GM12878 (cell line): ENCODE measurements around the gene NOD2. TPM values are rescaled to one million over a fixed set of nuclear protein-coding genes. Genes with fewer than 3 reads are reported as not detected.

Experiments used
- ATAC-seq: fragments of 200-7000 bp; cut with Tn5 transposase; 3 replicates; pipeline ENCODE4 v1.9.1; 2020; ENCODE audit warnings: mild to moderate bottlenecking, moderate library complexity
- BruUV-seq: library from RNA; stranded (reverse); fragments of 400-500 nt; replicated peaks from 2 replicates; lab custom pipeline; 2021; lab: Mats Ljungman, UMichigan
- CTCF ChIA-PET: fragments of 300-600 bp; sonication (Branson Sonifier 250); formaldehyde crosslinking; extraction: SDS; loops from one replicate; lab custom pipeline; 2021; ENCODE audit warnings: inconsistent platforms; lab: Yijun Ruan, JAX
- POLR2A ChIA-PET: fragments of 350-600 bp; formaldehyde crosslinking; extraction: SDS; loops from one replicate; lab custom pipeline; 2021; ENCODE audit warnings: inconsistent platforms; lab: Charles Lee
- RAD21 ChIA-PET: fragments of 300-600 bp; sonication (Branson Sonifier 250); formaldehyde crosslinking; loops from one replicate; lab custom pipeline; 2023; ENCODE audit warnings: antibody characterized with exemption; ENCODE audit not compliant: unreplicated experiment; lab: Charles Lee
- SMC1A ChIA-PET: fragments of 300-600 bp; sonication (Branson Sonifier 250); formaldehyde crosslinking; loops from one replicate; lab custom pipeline; 2023; ENCODE audit not compliant: unreplicated experiment, uncharacterized antibody; lab: Charles Lee
- DNase-seq: peaks from one replicate; pipeline ENCODE4 v3.0.0-alpha.2; 2011; ENCODE audit warnings: low read depth, low spot score
- FAIRE-seq: peaks from 3 replicates; lab custom pipeline; 2011; peaks lifted over from hg19 to GRCh38; lab: Jason Lieb, UNC
- H2AFZ ChIP-seq: 2 replicates; pipeline ENCODE4 v1.6.0; 2011; ENCODE audit warnings: low read depth, low read length, control low read depth; ENCODE audit not compliant: control insufficient read depth
- H3K27ac ChIP-seq: 2 replicates; pipeline ENCODE4 v1.5.1; 2011; ENCODE audit warnings: control low read depth; ENCODE audit not compliant: control insufficient read depth, insufficient read depth
- H3K27me3 ChIP-seq, 2 experiments: replicated peaks in 1 of 2; 2 replicates each; pipeline versions ENCODE4 v1.6.0 to v1.6.1; 2011; ENCODE audit warnings: low read length in 1 of 2; ENCODE audit not compliant: control insufficient read depth in 2 of 2, insufficient read depth in 2 of 2
- H3K36me3 ChIP-seq, 2 experiments: 2 replicates each; pipeline ENCODE4 v1.5.1; 2011; ENCODE audit warnings: low read length in 1 of 2; ENCODE audit not compliant: control insufficient read depth in 2 of 2, insufficient read depth in 2 of 2
- H3K4me1 ChIP-seq: 2 replicates; pipeline ENCODE4 v1.6.1; 2011; ENCODE audit warnings: mild to moderate bottlenecking, low read length, moderate library complexity, mixed read lengths; ENCODE audit not compliant: control insufficient read depth, insufficient read depth
- H3K4me2 ChIP-seq: 2 replicates; pipeline ENCODE4 v1.6.0; 2011; ENCODE audit warnings: control low read depth; ENCODE audit not compliant: control insufficient read depth, insufficient read depth
- H3K4me3 ChIP-seq: fragments of 200-600 bp; sonication (generic); 2 replicates; pipeline ENCODE4 v1.5.1; 2016
- H3K79me2 ChIP-seq: 2 replicates; pipeline ENCODE4 v1.6.0; 2011; ENCODE audit warnings: low read length; ENCODE audit not compliant: control insufficient read depth, insufficient read depth
- H3K9ac ChIP-seq: 2 replicates; pipeline ENCODE4 v1.8.0; 2011; ENCODE audit warnings: low read length, control low read depth, mixed read lengths; ENCODE audit not compliant: control insufficient read depth, insufficient read depth
- H3K9me3 ChIP-seq: replicated peaks from 3 replicates; pipeline ENCODE4 v1.5.1; 2011; ENCODE audit warnings: mild to moderate bottlenecking, low read length; ENCODE audit not compliant: control insufficient read depth, insufficient read depth
- H4K20me1 ChIP-seq: 2 replicates; pipeline ENCODE4 v1.6.0; 2011; ENCODE audit not compliant: control insufficient read depth, insufficient read depth
- CEBPZ ChIP-seq: fragments of 150-350 bp; IDR thresholded peaks from 2 replicates; pipeline ENCODE4 v1.6.1; 2016; ENCODE audit warnings: low read depth, low read length
- CTCF ChIP-seq, 3 experiments: IDR thresholded peaks in 2 of 3; conservative IDR thresholded peaks in 1 of 3; 2 replicates each; pipeline ENCODE4 v1.5.1; 2011; ENCODE audit warnings: low read depth in 3 of 3, low read length in 3 of 3, mild to moderate bottlenecking in 3 of 3, control low read depth in 2 of 3, moderate library complexity in 2 of 3, inconsistent platforms in 1 of 3, mixed read lengths in 1 of 3; ENCODE audit not compliant: control insufficient read depth in 2 of 3, insufficient read depth in 1 of 3; ENCODE audit errors: extremely low read depth in 1 of 3
- MEF2B ChIP-seq: fragments of 450-650 bp; IDR thresholded peaks from 2 replicates; pipeline ENCODE4 v1.6.1; 2018; ENCODE audit warnings: mild to moderate bottlenecking, moderate library complexity; ENCODE audit not compliant: partially characterized antibody, poor library complexity, severe bottlenecking
- POLR2AphosphoS2 ChIP-seq: IDR thresholded peaks from 2 replicates; pipeline ENCODE4 v1.6.1; 2011; ENCODE audit warnings: low read depth, mild to moderate bottlenecking, low read length, improper control_type of control experiment, moderate library complexity
- PRDM15 ChIP-seq: fragments of 450-650 bp; formaldehyde crosslinking; IDR thresholded peaks from 2 replicates; pipeline ENCODE4 v1.4.0; 2020; ENCODE audit warnings: mild to moderate bottlenecking, moderate library complexity
- SKIL ChIP-seq: fragments of 450-650 bp; IDR thresholded peaks from 2 replicates; pipeline ENCODE4 v1.6.1; 2017; ENCODE audit warnings: mild to moderate bottlenecking, low read depth, inconsistent platforms; ENCODE audit not compliant: poor library complexity, severe bottlenecking
- ZZZ3 ChIP-seq: IDR thresholded peaks from 2 replicates; pipeline ENCODE4 v1.6.1; 2011; ENCODE audit warnings: low read depth; ENCODE audit not compliant: control insufficient read depth, insufficient read length
- WGBS: methylation state at CpG from one replicate; pipeline ENCODE4 v1.1.6; 2016; ENCODE audit warnings: low lambda C conversion rate; ENCODE audit not compliant: insufficient replicate concordance, insufficient coverage; ENCODE audit errors: missing lambda C conversion rate; 5-methylcytosine and 5-hydroxymethylcytosine counted together
- in situ Hi-C: fragments of 300-500 bp; cut with MboI; formaldehyde crosslinking; loops from 9 replicates; pipeline ENCODE4 v1.14.3; 2018; ENCODE audit warnings: mixed read lengths
- intact Hi-C: fragments of 100-400 bp; cut with micrococcal nuclease; formaldehyde crosslinking; loops from one replicate; pipeline ENCODE4 v1.14.2; 2022; ENCODE audit not compliant: unreplicated experiment
- polyA plus RNA-seq, 11 experiments: library from polyadenylated mRNA; depleted of rRNA in 4 of 11; unstranded in 6 of 11; stranded (reverse) in 5 of 11; fragments of >200 nt; fragmentation: Nextera tagmentation in 4 of 11; fragmentation: Illumina TruSeq in 1 of 11; extraction: Ambion mirVana in 4 of 11; extraction: Trizol in 1 of 11; gene quantifications; 1 replicate in 1 of 11; 2 replicates in 10 of 11; pipeline versions ENCODE4 v1.2.1 to v1.2.3, GENCODE V29; 2011 to 2016; ENCODE audit warnings: inconsistent platforms in 2 of 11, missing spikeins in 2 of 11, low read depth in 1 of 11
- total RNA-seq, 4 experiments: library from RNA; depleted of rRNA in 3 of 4; stranded (reverse); fragments of >200 nt in 3 of 4; fragmentation: Illumina TruSeq in 1 of 4; extraction: Trizol in 1 of 4; gene quantifications; 2 replicates each; pipeline versions ENCODE4 v1.2.1 to v1.2.3, GENCODE V29; 2013 to 2021

The NOD2 gene
- total and polyA plus RNA-seq, 10 of the 15 experiments (the other 5 are each of a cell fraction or from before 2014, with no cell fraction given): 1.0 to 18.6 (median 6.7) TPM

GRCh38 chr16:50669741-50670140 is 23.7 kb upstream of the NOD2 start:
- Histone ChIP-seq H3K79me2 (no peaks in the 10 kb centered on the region), H3K4me1 (peaks cover 19% of the 10 kb centered on the region), H2AFZ (no peak overlapping the region), H3K4me3 (no peak overlapping the region), H4K20me1 (no peaks in the 10 kb centered on the region), H3K27ac (no peak overlapping the region), H3K27me3 (no peaks in the 10 kb centered on the region), H3K9ac (no peak overlapping the region), H3K36me3 (peaks cover 10 to 11% of the 10 kb centered on the region in 2 experiments), H3K4me2 (no peak overlapping the region), H3K9me3 (peaks cover 22% of the 10 kb centered on the region)
- ATAC-seq (no peak), DNase-seq (no peak), FAIRE-seq (no peak)
- ChIA-PET SMC1A (interaction anchor here (0.6 to 24.8 kb wide), 7 partner anchors 11 to 458 kb away, joined by 3 to 600 read pairs (median 6); partner anchors contain the start of genes CYLD and SNX20), POLR2A (interaction anchor here (1.1 to 1.4 kb wide), 2 partner anchors 77 to 82 kb away, joined by 3 to 4 read pairs; no protein-coding TSS in a partner anchor), RAD21 (interaction anchor here (5.9 to 29.0 kb wide), 3 partner anchors 10 to 136 kb away, joined by 78 to 578 read pairs (median 78); partner anchors contain the start of genes CYLD and SNX20), CTCF (interaction anchor here (0.8 to 20.9 kb wide), 12 partner anchors 11 to 456 kb away, joined by 3 to 636 read pairs (median 20); partner anchors contain the start of genes CYLD and SNX20)
- WGBS: 98% methylated on average over 4 of the region's 4 CpGs
- in situ Hi-C loops: no loop called here
- no TSS peak for BruUV-seq
- intact Hi-C loops: loop anchor here (5.0 kb wide), 2 partner anchors 122 to 457 kb away; partner anchors contain the start of gene NKD1
- TF ChIP-seq SKIL: no peak
- no peak for TF ChIP-seq PRDM15 (CRISPR knock-in tag)
- TF ChIP-seq CEBPZ: no peak
- TF ChIP-seq POLR2AphosphoS2: no peak
- no peak for TF ChIP-seq MEF2B
- no peak for TF ChIP-seq CTCF (IDR thresholded peaks at IDR 0.05 in 2 of 3, conservative IDR thresholded peaks at IDR 0.05 in 1 of 3; ENCODE audit: control insufficient read depth in 2 of 3, extremely low read depth in 1 of 3, insufficient read depth in 1 of 3, low read depth in 3 of 3, low read length in 3 of 3)
- no peak for TF ChIP-seq ZZZ3
